Liver (tissue), 3 donors: Measurements from ENCODE around the gene TUT4.

ENCODE experiments used
- EGR1 ChIP-seq, 2 donors: IDR thresholded peaks; 2 replicates each; pipeline ENCODE4 v1.6.1; 2016 to 2018; ENCODE audit warnings: antibody characterized with exemption in 2 of 2, low read depth in 2 of 2
- FOXA1 ChIP-seq: IDR thresholded peaks from 2 replicates; pipeline ENCODE4 v1.6.1; 2016; ENCODE audit warnings: antibody characterized with exemption
- HNF4A ChIP-seq, 2 donors: conservative IDR thresholded peaks; 2 replicates each; pipeline ENCODE4 v1.6.1; 2016; ENCODE audit warnings: antibody characterized with exemption in 2 of 2, mild to moderate bottlenecking in 2 of 2
- HNF4G ChIP-seq: IDR thresholded peaks from 2 replicates; pipeline ENCODE4 v1.6.1; 2016; ENCODE audit warnings: antibody characterized with exemption
- JUND ChIP-seq, 2 donors: IDR thresholded peaks; 2 replicates each; pipeline ENCODE4 v1.6.1; 2016; ENCODE audit warnings: antibody characterized with exemption in 2 of 2
- RAD21 ChIP-seq, 2 donors: IDR thresholded peaks; 2 replicates each; pipeline ENCODE4 v1.6.1; 2016; ENCODE audit warnings: antibody characterized with exemption in 2 of 2, mild to moderate bottlenecking in 2 of 2
- REST ChIP-seq: IDR thresholded peaks from 2 replicates; pipeline ENCODE4 v1.6.1; 2016; ENCODE audit warnings: antibody characterized with exemption, mild to moderate bottlenecking
- RXRA ChIP-seq, 2 donors: IDR thresholded peaks; 2 replicates each; pipeline ENCODE4 v1.6.1; 2017 to 2018; ENCODE audit warnings: antibody characterized with exemption in 2 of 2, mild to moderate bottlenecking in 1 of 2
- TAF1 ChIP-seq: conservative IDR thresholded peaks from 2 replicates; pipeline ENCODE4 v1.6.1; 2016; ENCODE audit warnings: antibody characterized with exemption, mild to moderate bottlenecking
- YY1 ChIP-seq: IDR thresholded peaks from 2 replicates; pipeline ENCODE4 v1.6.1; 2016; ENCODE audit warnings: antibody characterized with exemption, mild to moderate bottlenecking
- TF ChIP-seq, protein P1 (sequence below): fragments of 150-350 bp; IDR thresholded peaks from 2 replicates; pipeline ENCODE4 v1.5.1; 2017; ENCODE audit warnings: improper control_type of control experiment, low read depth, low read length; ENCODE audit not compliant: missing input control
- TF ChIP-seq, protein P2 (sequence below): IDR thresholded peaks from 2 replicates; pipeline ENCODE4 v1.6.1; 2016; ENCODE audit warnings: antibody characterized with exemption
- TF ChIP-seq, protein P3 (sequence below): IDR thresholded peaks from 2 replicates; pipeline ENCODE4 v1.6.1; 2016; ENCODE audit warnings: antibody characterized with exemption
- donor health status: healthy.
- donor health status: healthy.

DNA sequence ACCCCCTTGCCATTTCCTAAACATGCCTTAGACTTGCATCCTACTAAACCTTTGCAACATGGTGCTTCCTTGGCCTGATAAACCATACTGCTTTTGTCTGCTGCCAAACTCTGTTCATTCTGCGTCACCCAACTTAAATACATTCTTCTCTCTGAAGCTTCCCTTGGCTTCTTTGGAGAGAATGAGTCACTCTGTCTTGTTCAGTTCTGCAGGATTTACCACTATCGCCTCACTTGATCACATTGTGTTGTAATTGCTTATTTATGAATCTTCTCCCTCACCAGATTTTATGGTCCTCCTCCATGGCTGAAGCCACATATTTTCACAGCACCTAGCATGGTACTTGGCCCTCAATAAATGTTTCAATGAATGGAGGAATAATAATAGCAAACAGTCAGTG, 21.7 kb upstream of the TUT4 start:
- TF ChIP-seq, protein P1, sequence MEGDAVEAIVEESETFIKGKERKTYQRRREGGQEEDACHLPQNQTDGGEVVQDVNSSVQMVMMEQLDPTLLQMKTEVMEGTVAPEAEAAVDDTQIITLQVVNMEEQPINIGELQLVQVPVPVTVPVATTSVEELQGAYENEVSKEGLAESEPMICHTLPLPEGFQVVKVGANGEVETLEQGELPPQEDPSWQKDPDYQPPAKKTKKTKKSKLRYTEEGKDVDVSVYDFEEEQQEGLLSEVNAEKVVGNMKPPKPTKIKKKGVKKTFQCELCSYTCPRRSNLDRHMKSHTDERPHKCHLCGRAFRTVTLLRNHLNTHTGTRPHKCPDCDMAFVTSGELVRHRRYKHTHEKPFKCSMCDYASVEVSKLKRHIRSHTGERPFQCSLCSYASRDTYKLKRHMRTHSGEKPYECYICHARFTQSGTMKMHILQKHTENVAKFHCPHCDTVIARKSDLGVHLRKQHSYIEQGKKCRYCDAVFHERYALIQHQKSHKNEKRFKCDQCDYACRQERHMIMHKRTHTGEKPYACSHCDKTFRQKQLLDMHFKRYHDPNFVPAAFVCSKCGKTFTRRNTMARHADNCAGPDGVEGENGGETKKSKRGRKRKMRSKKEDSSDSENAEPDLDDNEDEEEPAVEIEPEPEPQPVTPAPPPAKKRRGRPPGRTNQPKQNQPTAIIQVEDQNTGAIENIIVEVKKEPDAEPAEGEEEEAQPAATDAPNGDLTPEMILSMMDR, result no peak
- TF ChIP-seq HNF4A (conservative IDR thresholded peaks at IDR 0.05), result no peak
- TF ChIP-seq RAD21 (IDR thresholded peaks at IDR 0.05), result no peak
- no peak for TF ChIP-seq YY1
- no peak for TF ChIP-seq JUND (IDR thresholded peaks at IDR 0.05)
- TF ChIP-seq, protein P2, sequence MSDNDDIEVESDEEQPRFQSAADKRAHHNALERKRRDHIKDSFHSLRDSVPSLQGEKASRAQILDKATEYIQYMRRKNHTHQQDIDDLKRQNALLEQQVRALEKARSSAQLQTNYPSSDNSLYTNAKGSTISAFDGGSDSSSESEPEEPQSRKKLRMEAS, result no peak
- no peak for TF ChIP-seq REST
- TF ChIP-seq TAF1, result no peak
- TF ChIP-seq HNF4G, result no peak
- no peak for TF ChIP-seq EGR1 (IDR thresholded peaks at IDR 0.05; ENCODE audit: low read depth in 2 of 2)
- no peak for TF ChIP-seq RXRA (IDR thresholded peaks at IDR 0.05)
- TF ChIP-seq, protein P3, sequence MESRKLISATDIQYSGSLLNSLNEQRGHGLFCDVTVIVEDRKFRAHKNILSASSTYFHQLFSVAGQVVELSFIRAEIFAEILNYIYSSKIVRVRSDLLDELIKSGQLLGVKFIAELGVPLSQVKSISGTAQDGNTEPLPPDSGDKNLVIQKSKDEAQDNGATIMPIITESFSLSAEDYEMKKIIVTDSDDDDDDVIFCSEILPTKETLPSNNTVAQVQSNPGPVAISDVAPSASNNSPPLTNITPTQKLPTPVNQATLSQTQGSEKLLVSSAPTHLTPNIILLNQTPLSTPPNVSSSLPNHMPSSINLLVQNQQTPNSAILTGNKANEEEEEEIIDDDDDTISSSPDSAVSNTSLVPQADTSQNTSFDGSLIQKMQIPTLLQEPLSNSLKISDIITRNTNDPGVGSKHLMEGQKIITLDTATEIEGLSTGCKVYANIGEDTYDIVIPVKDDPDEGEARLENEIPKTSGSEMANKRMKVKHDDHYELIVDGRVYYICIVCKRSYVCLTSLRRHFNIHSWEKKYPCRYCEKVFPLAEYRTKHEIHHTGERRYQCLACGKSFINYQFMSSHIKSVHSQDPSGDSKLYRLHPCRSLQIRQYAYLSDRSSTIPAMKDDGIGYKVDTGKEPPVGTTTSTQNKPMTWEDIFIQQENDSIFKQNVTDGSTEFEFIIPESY, result no peak
- TF ChIP-seq FOXA1, result no peak
